ENCODE data around the gene GPC6.

- TF ChIP-seq GATA2 (IDR thresholded peaks at IDR 0.05; ENCODE audit: low read depth, low read length) (no peak), GATA3 (IDR thresholded peaks at IDR 0.05; ENCODE audit: low read depth, low read length) (peak; percentile 64)
Observed at GRCh38 chr13:94056362-94056990, 829.9 kb downstream of the GPC6 start.

Measured in SH-SY5Y (cell line).